GM12891 (cell line): ENCODE data around the gene CFHR4.
"Not testable (repeated sequence)": the region's sequence is repeated elsewhere in the genome, so short reads cannot be mapped to it uniquely, and the experiment has no call there.

Source experiments
- DNase-seq: peaks from one replicate; pipeline ENCODE4 v3.0.0; 2011; ENCODE audit warnings: low spot score; ENCODE audit not compliant: insufficient read length
- FAIRE-seq: peaks from 2 replicates; lab custom pipeline; 2011; peaks lifted over from hg19 to GRCh38; lab: Jason Lieb, UNC
- PAX5 ChIP-seq: IDR thresholded peaks from 2 replicates; pipeline ENCODE4 v1.6.1; 2011; ENCODE audit warnings: low read length, moderate library complexity, mild to moderate bottlenecking; ENCODE audit not compliant: insufficient read depth, severe bottlenecking
- POLR2A ChIP-seq: IDR thresholded peaks from 2 replicates; pipeline ENCODE4 v1.6.1; 2011; ENCODE audit warnings: low read depth, low read length, control low read depth
- POLR2AphosphoS5 ChIP-seq: IDR thresholded peaks from 2 replicates; pipeline ENCODE4 v1.6.1; 2011; ENCODE audit warnings: low read depth, low read length, control low read depth
- POU2F2 ChIP-seq: IDR thresholded peaks from 2 replicates; pipeline ENCODE4 v1.6.1; 2011; ENCODE audit warnings: low read depth, mild to moderate bottlenecking, control low read depth, low read length, moderate library complexity
- SPI1 ChIP-seq: IDR thresholded peaks from 2 replicates; pipeline ENCODE4 v1.6.1; 2011; ENCODE audit warnings: low read depth, low read length, control low read depth
- TAF1 ChIP-seq: IDR thresholded peaks from 2 replicates; pipeline ENCODE4 v1.6.1; 2011; ENCODE audit warnings: low read depth, low read length, control low read depth

CFHR4 gene

GRCh38 chr1:196933531-196934189 lies 45.8 kb downstream of the CFHR4 start:
- DNase-seq (no peak), FAIRE-seq (no peak)
- TF ChIP-seq SPI1 (no peak), POU2F2 (no peak), PAX5 (no peak), TAF1 (no peak), POLR2AphosphoS5 (no peak)

GRCh38 chr1:196941474-196941873 lies 53.6 kb downstream of the CFHR4 start:
- DNase-seq, FAIRE-seq: not testable (repeated sequence)

GRCh38 chr1:196943568-196943967 lies 55.7 kb downstream of the CFHR4 start, which contains the start of gene CFHR2:
CFHR2 (plus strand) TSS chr1:196943738; CDS start chr1:196943881, 143 bp downstream.
- not testable (repeated sequence) for DNase-seq
- FAIRE-seq = peak; percentile 31

GRCh38 chr1:196951711-196952394 lies 64.0 kb downstream of the CFHR4 start:
- no peak for FAIRE-seq
- DNase-seq = no peak
- TF ChIP-seq POU2F2 (no peak), TAF1 (no peak), SPI1 (no peak), POLR2AphosphoS5 (no peak), POLR2A (no peak), PAX5 (no peak)

GRCh38 chr1:196954778-196955177 lies 66.9 kb downstream of the CFHR4 start:
- TF ChIP-seq SPI1 = no peak
- FAIRE-seq (no peak), DNase-seq (no peak)

GRCh38 chr1:196955926-196956325 lies 68.1 kb downstream of the CFHR4 start:
- TF ChIP-seq POLR2AphosphoS5 (no peak), TAF1 (no peak), POU2F2 (no peak), POLR2A (no peak), PAX5 (no peak), SPI1 (no peak)
- DNase-seq (no peak), FAIRE-seq (no peak)

GRCh38 chr1:196960854-196961253 lies 73.0 kb downstream of the CFHR4 start:
- DNase-seq (no peak), FAIRE-seq (no peak)
- TF ChIP-seq TAF1 = no peak
- no peak for TF ChIP-seq SPI1
- TF ChIP-seq PAX5 = no peak
- no peak for TF ChIP-seq POU2F2
- no peak for TF ChIP-seq POLR2AphosphoS5
- TF ChIP-seq POLR2A = no peak
